Mesenchymal stem cell (in vitro differentiated cells and primary cell): Measurements from ENCODE around the gene TTLL12.
A peak's percentile ranks its signal among the peaks of the same experiment; 100 is the strongest.

Experiments
- DNase-seq: peaks from one replicate; pipeline ENCODE4 v3.0.0-alpha.2; 2013
- H2AFZ ChIP-seq: one replicate; pipeline ENCODE4 v1.6.1; 2013; ENCODE audit warnings: low read depth, mild to moderate bottlenecking, control low read depth, inconsistent platforms, low read length, moderate library complexity
- H2AK5ac ChIP-seq: 2 replicates; pipeline ENCODE4 v1.6.1; 2013; ENCODE audit warnings: low read length, moderate library complexity, mild to moderate bottlenecking, inconsistent platforms; ENCODE audit not compliant: severe bottlenecking
- H2BK120ac ChIP-seq: one replicate; pipeline ENCODE4 v1.6.1; 2013; ENCODE audit warnings: low read depth, mild to moderate bottlenecking, inconsistent platforms, low read length, moderate library complexity
- H2BK12ac ChIP-seq, 2 experiments: one replicate each; pipeline ENCODE4 v1.6.1; 2013; ENCODE audit warnings: inconsistent platforms in 2 of 2, low read length in 2 of 2, mild to moderate bottlenecking in 2 of 2, moderate library complexity in 2 of 2, control low read depth in 1 of 2
- H2BK15ac ChIP-seq: one replicate; pipeline ENCODE4 v1.6.1; 2013; ENCODE audit warnings: mild to moderate bottlenecking, low read depth, inconsistent platforms; ENCODE audit not compliant: poor library complexity, severe bottlenecking
- H2BK5ac ChIP-seq: 2 replicates; pipeline ENCODE4 v1.6.1; 2013; ENCODE audit warnings: low read depth, mild to moderate bottlenecking, low read length, control low read depth, inconsistent platforms; ENCODE audit not compliant: poor library complexity, severe bottlenecking
- H3K14ac ChIP-seq, 2 experiments: one replicate each; pipeline ENCODE4 v1.6.1; 2013; ENCODE audit warnings: inconsistent platforms in 2 of 2, low read length in 2 of 2, control low read depth in 1 of 2, mild to moderate bottlenecking in 1 of 2, moderate library complexity in 1 of 2
- H3K18ac ChIP-seq, 2 experiments: one replicate each; pipeline ENCODE4 v1.6.1; 2013; ENCODE audit warnings: inconsistent platforms in 2 of 2, low read length in 2 of 2, control low read depth in 1 of 2, low read depth in 1 of 2, mild to moderate bottlenecking in 1 of 2
- H3K23ac ChIP-seq, 2 experiments: one replicate each; pipeline ENCODE4 v1.6.1; 2013; ENCODE audit warnings: inconsistent platforms in 2 of 2, low read length in 2 of 2, mild to moderate bottlenecking in 2 of 2, moderate library complexity in 2 of 2, control low read depth in 1 of 2
- H3K27ac ChIP-seq: 2 replicates; pipeline ENCODE4 v1.5.1; 2013; ENCODE audit warnings: mild to moderate bottlenecking, moderate library complexity, low read length, control low read depth, inconsistent platforms; ENCODE audit not compliant: poor library complexity, severe bottlenecking
- H3K27me3 ChIP-seq, 2 experiments: 2 replicates each; pipeline versions ENCODE4 v1.6.1 to v1.7.0; 2013; ENCODE audit warnings: low read length in 2 of 2, mild to moderate bottlenecking in 2 of 2, moderate library complexity in 2 of 2, control low read depth in 1 of 2, inconsistent platforms in 1 of 2; ENCODE audit not compliant: control insufficient read depth in 1 of 2, insufficient read depth in 1 of 2
- H3K36me3 ChIP-seq, 2 experiments: 2 replicates each; pipeline versions ENCODE4 v1.6.1 to v1.7.0; 2013; ENCODE audit warnings: low read length in 2 of 2, control low read depth in 1 of 2, inconsistent platforms in 1 of 2, low read depth in 1 of 2, mild to moderate bottlenecking in 1 of 2; ENCODE audit not compliant: insufficient read depth in 2 of 2, control insufficient read depth in 1 of 2
- H3K4ac ChIP-seq, 2 experiments: one replicate each; pipeline ENCODE4 v1.6.1; 2013; ENCODE audit warnings: inconsistent platforms in 2 of 2, low read length in 2 of 2, mild to moderate bottlenecking in 2 of 2, moderate library complexity in 2 of 2, control low read depth in 1 of 2, low read depth in 1 of 2
- H3K4me1 ChIP-seq: 2 replicates; pipeline ENCODE4 v1.6.1; 2013; ENCODE audit warnings: low read depth, low read length, control low read depth; ENCODE audit not compliant: control insufficient read depth, insufficient read depth
- H3K4me2 ChIP-seq: 2 replicates; pipeline ENCODE4 v1.6.1; 2013; ENCODE audit warnings: low read length, mild to moderate bottlenecking, inconsistent platforms; ENCODE audit not compliant: poor library complexity, severe bottlenecking
- H3K4me3 ChIP-seq, 2 experiments: 2 replicates each; pipeline versions ENCODE4 v1.5.1 to v1.7.0; 2013; ENCODE audit warnings: low read length in 2 of 2, mild to moderate bottlenecking in 2 of 2, control low read depth in 1 of 2, low read depth in 1 of 2; ENCODE audit not compliant: insufficient read depth in 1 of 2
- H3K79me1 ChIP-seq: replicated peaks from 2 replicates; pipeline ENCODE4 v1.6.1; 2013; ENCODE audit warnings: mild to moderate bottlenecking, control low read depth, low read length, inconsistent platforms; ENCODE audit not compliant: poor library complexity, severe bottlenecking
- H3K9ac ChIP-seq: 2 replicates; pipeline ENCODE4 v1.7.0; 2013; ENCODE audit warnings: mild to moderate bottlenecking, low read length, moderate library complexity
- H3K9me3 ChIP-seq: 2 replicates; pipeline ENCODE4 v1.7.0; 2013; ENCODE audit warnings: mild to moderate bottlenecking, low read length; ENCODE audit not compliant: control insufficient read depth
- H4K8ac ChIP-seq: one replicate; pipeline ENCODE4 v1.6.1; 2013; ENCODE audit warnings: inconsistent platforms, mild to moderate bottlenecking, low read length, moderate library complexity
- H4K91ac ChIP-seq: one replicate; pipeline ENCODE4 v1.6.1; 2013; ENCODE audit warnings: mild to moderate bottlenecking, low read length, inconsistent platforms
- WGBS: methylation state at CpG from one replicate; pipeline ENCODE4 v1.1.7; 2013; ENCODE audit warnings: mixed read lengths; 5-methylcytosine and 5-hydroxymethylcytosine counted together

TTLL12 gene

GRCh38 chr22:43156413-43156812, 30.5 kb downstream of the TTLL12 start:
- Histone ChIP-seq H3K9ac (no peak overlapping the region), H2BK120ac (no peak overlapping the region), H3K4me1 (peaks cover 44% of the 10 kb centered on the region), H2AFZ (no peak overlapping the region), H2AK5ac (no peak overlapping the region), H3K23ac (no peak overlapping the region), H3K14ac (no peak overlapping the region), H3K4ac (no peak overlapping the region), H2BK15ac (no peak overlapping the region), H3K36me3 (peaks cover 29 to 61% of the 10 kb centered on the region in 2 experiments), H4K91ac (no peak overlapping the region), H3K79me1 (peaks cover 35% of the 10 kb centered on the region), H3K4me2 (no peak overlapping the region), H2BK5ac (no peak overlapping the region), H3K18ac (no peak overlapping the region), H3K4me3 (no peak overlapping the region), H2BK12ac (no peak overlapping the region), H3K9me3 (no peaks in the 10 kb centered on the region), H3K27ac (no peak overlapping the region), H3K27me3 (no peaks in the 10 kb centered on the region), H4K8ac (no peak overlapping the region)
- 96% methylated on average over 12 of the region's 12 CpGs for WGBS
- no peak for DNase-seq

- no peak overlapping the region for H3K4me2 ChIP-seq
- no peaks in the 10 kb centered on the region for H3K27me3 ChIP-seq
- no peaks in the 10 kb centered on the region for H3K9me3 ChIP-seq
- H2BK12ac ChIP-seq: no peak overlapping the region
- peaks cover 48% of the 10 kb centered on the region for H3K4me1 ChIP-seq
- no peak overlapping the region for H4K8ac ChIP-seq
- H2BK5ac ChIP-seq: no peak overlapping the region
- H3K18ac ChIP-seq: no peak overlapping the region
- H3K4me3 ChIP-seq: no peak overlapping the region
- H4K91ac ChIP-seq: peak overlapping the region; percentile 40
- H3K4ac ChIP-seq: no peak overlapping the region
- H2BK120ac ChIP-seq: no peak overlapping the region
- peaks cover 33% of the 10 kb centered on the region for H3K79me1 ChIP-seq
- no peak overlapping the region for H3K27ac ChIP-seq
- H3K9ac ChIP-seq: no peak overlapping the region
- no peak overlapping the region for H2BK15ac ChIP-seq
- 83% methylated on average over 5 of the region's 5 CpGs for WGBS
- DNase-seq: no peak
- peak overlapping the region in 1 of 2 experiments; percentile 53 for H3K23ac ChIP-seq
- H3K36me3 ChIP-seq: peaks cover 25 to 55% of the 10 kb centered on the region in 2 experiments
- no peak overlapping the region for H2AK5ac ChIP-seq
- H3K14ac ChIP-seq: no peak overlapping the region
- H2AFZ ChIP-seq: no peak overlapping the region
Measured at GRCh38 chr22:43155789-43156188, 31.1 kb downstream of the TTLL12 start.

- H2BK5ac ChIP-seq: no peak overlapping the region
- H3K18ac ChIP-seq: no peak overlapping the region
- no peak overlapping the region for H2AK5ac ChIP-seq
- no peak overlapping the region for H3K27ac ChIP-seq
- peaks cover 32% of the 10 kb centered on the region for H3K79me1 ChIP-seq
- H4K91ac ChIP-seq: no peak overlapping the region
- no peak overlapping the region for H3K23ac ChIP-seq
- no peak overlapping the region for H2AFZ ChIP-seq
- no peak overlapping the region for H2BK120ac ChIP-seq
- H3K4me2 ChIP-seq: no peak overlapping the region
- H3K9me3 ChIP-seq: no peaks in the 10 kb centered on the region
- peak overlapping the region; percentile 57 for H4K8ac ChIP-seq
- H3K36me3 ChIP-seq: peaks cover 17 to 48% of the 10 kb centered on the region in 2 experiments
- H2BK15ac ChIP-seq: no peak overlapping the region
- WGBS: 88% methylated on average over 27 of the region's 27 CpGs
- H3K14ac ChIP-seq: no peak overlapping the region
- H3K9ac ChIP-seq: no peak overlapping the region
- no peaks in the 10 kb centered on the region for H3K27me3 ChIP-seq
- DNase-seq: no peak
- H3K4me1 ChIP-seq: peaks cover 51% of the 10 kb centered on the region
- H2BK12ac ChIP-seq: no peak overlapping the region
- H3K4ac ChIP-seq: no peak overlapping the region
- H3K4me3 ChIP-seq: no peak overlapping the region
Measured at GRCh38 chr22:43154887-43155536, 31.9 kb downstream of the TTLL12 start.

GRCh38 chr22:43153899-43154298, 33.0 kb downstream of the TTLL12 start:
- H3K18ac ChIP-seq: no peak overlapping the region
- H3K23ac ChIP-seq: no peak overlapping the region
- no peak overlapping the region for H2AK5ac ChIP-seq
- H3K27ac ChIP-seq: peak overlapping the region; percentile 76
- 80% methylated on average over 8 of the region's 9 CpGs for WGBS
- peaks cover 44% of the 10 kb centered on the region for H3K4me1 ChIP-seq
- peak; percentile 21 for DNase-seq
- no peak overlapping the region for H2BK5ac ChIP-seq
- no peak overlapping the region for H2BK15ac ChIP-seq
- H2BK12ac ChIP-seq: no peak overlapping the region
- no peak overlapping the region for H2AFZ ChIP-seq
- H3K4ac ChIP-seq: no peak overlapping the region
- H4K8ac ChIP-seq: no peak overlapping the region
- H3K36me3 ChIP-seq: peaks cover 10 to 37% of the 10 kb centered on the region in 2 experiments
- H4K91ac ChIP-seq: no peak overlapping the region
- peaks cover 21% of the 10 kb centered on the region for H3K79me1 ChIP-seq
- H3K9me3 ChIP-seq: no peaks in the 10 kb centered on the region
- H3K9ac ChIP-seq: peak overlapping the region; percentile 87
- H3K4me2 ChIP-seq: peak overlapping the region; percentile 55
- no peaks in the 10 kb centered on the region for H3K27me3 ChIP-seq
- no peak overlapping the region for H2BK120ac ChIP-seq
- no peak overlapping the region for H3K14ac ChIP-seq
- H3K4me3 ChIP-seq: peak overlapping the region in 1 of 2 experiments; percentile 58
